GM19395 (cell line): ENCODE results near the gene IRAK2.
"Not testable (repeated sequence)": the region's sequence is repeated elsewhere in the genome, so short reads cannot be mapped to it uniquely, and the experiment has no call there.

Experiments
- ATAC-seq: cut with Tn5 transposase; IDR thresholded peaks from one replicate; pipeline ENCODE4 v1.9.1; 2021; ENCODE audit warnings: mild to moderate bottlenecking, moderate library complexity; ENCODE audit not compliant: unreplicated experiment

The IRAK2 gene

DNA sequence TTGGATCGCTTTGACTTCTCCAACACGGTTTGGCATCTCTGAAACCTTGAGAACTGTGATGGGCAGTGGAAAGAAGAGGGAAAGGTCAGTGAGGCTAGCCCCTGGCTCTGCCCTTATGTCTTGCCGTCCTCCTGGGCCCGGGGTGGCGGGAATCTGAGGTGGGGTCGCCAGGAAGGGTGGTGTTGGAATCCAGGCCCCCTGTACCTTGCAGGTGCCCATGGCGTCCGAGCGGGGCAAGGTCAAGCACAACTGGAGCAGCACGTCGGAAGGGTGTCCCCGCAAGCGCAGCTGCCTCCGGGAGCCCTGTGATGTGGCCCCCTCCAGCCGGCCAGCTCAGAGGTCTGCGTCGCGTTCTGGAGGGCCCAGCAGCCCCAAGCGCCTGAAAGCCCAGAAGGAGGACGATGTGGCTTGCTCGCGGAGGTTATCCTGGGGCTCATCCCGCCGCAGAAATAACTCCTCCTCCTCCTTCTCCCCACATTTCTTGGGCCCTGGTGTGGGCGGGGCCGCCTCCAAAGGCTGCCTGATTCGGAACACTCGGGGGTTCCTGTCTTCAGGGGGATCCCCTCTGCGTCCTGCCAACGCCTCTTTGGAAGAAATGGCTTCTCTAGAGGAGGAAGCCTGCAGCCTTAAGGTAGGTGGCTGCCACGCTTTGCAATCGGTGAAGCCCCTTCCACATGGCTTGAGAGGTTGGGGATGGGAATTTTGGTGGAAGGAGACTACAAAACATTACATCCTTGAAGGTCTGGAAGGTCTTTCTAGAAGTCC lies 84.4 kb downstream of the IRAK2 start:
- no peak for ATAC-seq

DNA sequence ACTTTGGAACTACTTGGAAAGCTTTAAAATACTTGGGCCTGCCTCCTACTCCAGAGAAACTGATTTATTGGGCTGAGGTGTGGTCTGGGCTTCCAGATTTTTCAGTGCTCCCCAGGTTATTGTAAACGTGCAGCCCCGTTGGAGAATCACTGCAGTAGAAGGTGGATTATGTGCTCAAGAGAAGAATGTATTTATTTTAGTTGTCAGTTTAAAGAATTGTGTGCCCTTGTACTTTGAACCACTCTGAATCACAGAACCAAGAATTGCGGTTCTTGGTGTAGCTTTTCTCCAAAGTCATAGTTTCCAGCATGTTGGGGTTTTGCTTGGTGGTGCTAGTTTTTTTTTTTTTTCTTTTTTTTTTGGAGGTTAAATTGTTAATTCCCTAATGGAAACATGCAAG lies 85.1 kb downstream of the IRAK2 start:
- no peak for ATAC-seq

DNA sequence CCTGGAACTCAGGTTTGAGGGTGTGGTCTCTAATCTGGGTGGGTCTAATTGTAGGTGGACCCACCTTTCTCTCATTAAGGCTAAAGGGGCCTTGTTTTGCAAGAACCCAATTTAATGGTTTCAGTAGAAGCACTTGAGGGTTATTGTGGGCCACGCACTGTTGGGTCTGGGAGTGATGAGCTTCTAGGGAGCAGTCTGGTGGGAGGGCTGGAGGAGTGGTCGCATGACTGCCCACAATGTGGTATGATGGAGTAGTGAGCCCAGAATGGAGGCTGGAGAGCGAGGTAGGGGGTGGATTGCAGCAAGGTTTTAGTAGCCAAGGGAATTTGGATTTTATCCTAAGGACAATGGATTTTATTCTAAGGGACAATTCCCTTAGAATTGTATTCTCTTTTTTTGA lies 86.3 kb downstream of the IRAK2 start:
- ATAC-seq, result no peak

DNA sequence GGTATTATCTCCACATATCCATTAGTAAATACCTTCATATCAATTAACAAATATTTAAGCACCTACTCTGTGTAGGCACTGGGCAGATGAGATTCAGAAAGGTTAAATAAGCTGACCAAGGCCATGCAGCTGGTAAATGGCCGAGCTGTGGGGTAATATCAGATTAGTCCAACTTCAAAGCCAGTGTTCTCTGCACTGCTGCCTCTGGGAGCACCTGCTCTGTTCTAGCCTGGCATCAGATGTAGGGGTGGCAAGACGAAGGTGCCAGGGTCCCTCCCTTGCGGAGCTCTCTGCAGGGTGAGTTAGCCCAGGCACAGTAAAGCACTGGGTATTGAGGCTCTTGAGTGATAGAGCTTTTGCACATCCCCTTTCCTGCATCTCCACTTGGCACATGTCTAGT lies 89.0 kb downstream of the IRAK2 start:
- ATAC-seq, result no peak

DNA sequence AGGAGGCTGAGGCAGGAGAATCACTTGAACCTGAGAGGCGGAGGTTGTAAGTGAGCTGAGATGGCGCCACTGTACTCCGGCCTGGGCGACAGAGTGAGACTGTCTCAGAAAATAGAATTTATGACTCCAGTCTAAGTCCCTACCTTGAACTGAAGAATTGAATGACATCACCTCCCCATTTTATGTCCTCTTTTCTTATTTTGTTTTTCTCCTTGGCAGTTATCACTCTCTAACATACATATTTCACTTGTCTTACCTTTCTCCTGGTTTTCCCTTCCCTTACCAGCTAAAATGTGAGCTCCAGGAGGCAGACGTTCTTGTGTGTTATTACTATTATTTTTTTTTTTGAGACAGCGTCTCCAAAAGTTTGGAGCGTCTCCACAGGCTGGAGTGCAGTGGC lies 91.1 kb downstream of the IRAK2 start:
- no peak for ATAC-seq

DNA sequence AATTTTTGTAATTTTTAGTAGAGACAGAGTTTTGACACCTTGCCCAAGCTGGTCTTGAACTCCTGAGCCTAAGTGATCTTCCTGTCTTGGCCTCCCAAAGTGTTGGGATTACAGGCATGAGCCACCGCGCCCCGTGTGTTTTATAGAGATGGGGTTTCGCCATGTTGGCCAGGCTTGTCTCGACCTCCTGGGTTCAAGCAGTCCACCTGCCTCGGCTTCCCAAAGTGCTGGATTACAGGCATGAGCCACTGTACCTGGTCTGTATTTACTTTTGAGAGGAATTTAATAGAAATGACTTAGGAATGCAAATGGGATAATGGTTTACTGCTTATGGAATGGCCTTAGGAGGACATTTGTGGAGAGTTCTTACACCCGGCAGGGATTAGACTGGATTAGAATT lies 94.3 kb downstream of the IRAK2 start:
- ATAC-seq, result no peak

DNA sequence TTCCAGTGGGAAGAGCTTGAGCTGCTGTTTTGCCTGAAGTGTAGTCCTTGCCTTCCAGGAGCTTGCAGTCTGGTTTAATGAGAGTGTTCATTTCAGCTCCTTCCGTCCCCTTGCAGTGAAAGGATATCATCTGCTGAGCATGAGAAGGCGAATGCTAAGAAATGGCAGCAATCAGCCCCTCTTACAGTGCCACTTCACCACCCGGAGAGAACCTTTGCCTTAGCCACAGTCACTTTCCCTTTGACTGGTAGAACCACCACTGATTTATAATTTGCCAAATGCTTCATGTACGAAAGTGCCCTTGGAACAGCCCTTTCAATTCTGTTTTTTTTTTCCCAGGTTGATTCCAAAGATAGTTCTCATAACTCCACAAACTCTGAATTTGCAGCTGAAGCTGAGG lies 95.1 kb downstream of the IRAK2 start:
- ATAC-seq, result no peak

DNA sequence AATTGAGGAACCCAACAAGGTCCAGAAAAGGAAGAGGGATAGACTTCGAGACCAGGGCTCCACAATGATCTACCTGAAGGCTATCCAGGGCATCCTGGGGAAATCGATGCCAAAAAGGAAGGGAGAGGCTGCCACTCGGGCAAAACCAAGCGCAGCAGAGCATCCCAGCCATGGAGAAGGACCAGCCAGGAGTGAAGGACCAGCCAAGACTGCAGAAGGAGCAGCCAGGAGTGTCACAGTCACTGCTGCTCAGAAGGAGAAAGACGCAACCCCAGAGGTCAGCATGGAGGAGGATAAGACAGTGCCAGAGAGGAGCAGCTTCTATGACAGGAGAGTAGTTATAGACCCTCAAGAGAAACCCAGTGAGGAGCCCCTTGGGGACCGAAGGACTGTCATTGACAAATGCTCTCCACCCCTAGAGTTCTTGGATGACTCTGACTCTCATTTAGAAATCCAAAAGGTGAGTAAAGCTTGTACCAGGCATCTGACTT lies 95.5 kb downstream of the IRAK2 start:
- ATAC-seq, result no peak

DNA sequence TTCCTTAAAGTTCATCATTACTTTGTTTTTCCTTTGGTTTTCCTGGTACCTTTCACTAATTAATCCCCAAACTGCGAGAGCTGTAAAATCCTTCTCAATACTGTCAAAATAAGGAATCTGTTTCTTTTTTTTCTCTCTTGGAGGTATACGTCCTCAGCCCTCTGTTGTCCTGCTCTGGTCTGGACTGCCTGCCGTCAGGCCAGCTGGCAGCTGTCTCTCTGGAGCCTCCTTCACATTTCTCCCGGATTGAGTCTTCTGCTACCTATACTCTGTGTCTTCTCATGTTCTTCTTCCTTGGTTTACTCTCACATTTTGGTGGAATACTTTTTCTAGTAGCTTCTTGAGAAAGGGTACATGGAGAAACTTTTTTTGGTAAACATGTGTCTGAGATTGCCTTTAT lies 97.3 kb downstream of the IRAK2 start:
- no peak for ATAC-seq

DNA sequence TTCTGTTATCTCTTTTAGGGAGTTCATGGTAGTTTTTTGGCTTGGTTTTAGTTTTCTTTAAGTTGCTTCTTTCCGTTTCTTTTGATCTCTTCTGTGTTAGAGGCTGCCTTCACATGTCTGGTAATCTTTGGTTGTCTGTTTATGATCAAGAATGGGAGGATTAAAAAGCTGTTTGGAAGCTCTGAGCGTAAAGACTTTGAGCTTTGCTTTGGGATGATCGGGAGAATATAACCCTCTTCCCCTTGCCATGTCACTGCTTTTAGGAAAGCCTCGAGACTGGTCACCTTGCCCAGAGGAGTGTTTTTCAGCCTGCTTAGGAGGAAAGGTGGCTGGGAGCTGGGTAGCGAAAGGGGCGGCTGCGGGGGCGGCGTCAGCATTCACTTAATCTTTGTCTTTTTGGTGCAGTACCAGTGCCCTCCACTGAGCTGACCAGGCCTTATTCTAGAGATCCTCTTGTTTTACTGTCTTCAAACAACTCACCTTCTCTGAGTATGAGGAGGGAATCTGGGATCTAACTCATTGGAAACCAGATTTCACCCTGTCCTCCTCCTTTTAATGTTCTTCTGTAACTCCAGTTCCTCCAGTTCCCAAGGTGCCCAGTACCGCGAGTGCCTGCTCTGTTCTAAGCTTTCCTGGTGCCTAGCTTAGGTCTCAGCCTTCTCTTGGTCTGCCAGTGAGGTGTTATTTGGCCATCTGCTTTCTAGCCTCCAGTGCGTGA lies 99.1 kb downstream of the IRAK2 start:
- ATAC-seq, result no peak

DNA sequence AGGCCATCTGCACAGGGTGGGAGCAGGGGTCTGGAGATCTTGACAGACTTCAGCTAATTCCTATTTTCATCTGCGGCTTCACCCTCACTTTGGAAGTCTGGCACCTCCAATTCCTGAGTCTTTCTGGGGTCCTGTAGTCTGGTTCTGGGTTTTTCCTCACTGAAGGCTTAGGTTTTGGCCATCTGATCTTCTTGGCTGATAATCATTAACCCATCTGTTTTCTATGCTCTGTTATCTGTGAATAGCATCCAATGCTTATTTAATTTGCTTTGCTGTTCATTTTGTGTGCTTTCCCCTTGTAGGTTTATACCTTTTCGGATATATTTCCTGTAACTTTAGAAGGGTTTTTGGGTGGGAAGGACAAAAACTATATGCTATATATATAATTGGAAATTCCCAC lies 101.1 kb downstream of the IRAK2 start:
- ATAC-seq, result no peak

DNA sequence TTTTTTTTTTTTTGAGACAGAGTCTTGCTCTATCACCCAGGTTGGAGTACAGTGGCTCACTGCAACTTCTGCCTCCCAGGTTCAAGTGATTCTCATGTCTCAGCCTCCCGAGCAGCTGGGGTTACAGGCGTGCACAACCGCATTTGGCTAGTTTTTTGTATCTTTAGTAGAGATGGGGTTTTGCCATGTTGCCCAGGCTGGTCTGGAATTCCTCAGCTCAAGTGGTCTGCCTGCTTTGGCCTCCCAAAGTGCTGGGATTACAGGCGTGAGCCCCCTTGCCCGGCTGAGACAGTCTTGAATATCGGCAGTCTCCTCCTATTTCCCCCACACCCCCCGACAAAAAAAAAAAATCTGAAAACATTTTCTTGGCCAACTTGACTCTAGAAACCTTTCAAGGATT lies 102.2 kb downstream of the IRAK2 start:
- not testable (repeated sequence) for ATAC-seq

DNA sequence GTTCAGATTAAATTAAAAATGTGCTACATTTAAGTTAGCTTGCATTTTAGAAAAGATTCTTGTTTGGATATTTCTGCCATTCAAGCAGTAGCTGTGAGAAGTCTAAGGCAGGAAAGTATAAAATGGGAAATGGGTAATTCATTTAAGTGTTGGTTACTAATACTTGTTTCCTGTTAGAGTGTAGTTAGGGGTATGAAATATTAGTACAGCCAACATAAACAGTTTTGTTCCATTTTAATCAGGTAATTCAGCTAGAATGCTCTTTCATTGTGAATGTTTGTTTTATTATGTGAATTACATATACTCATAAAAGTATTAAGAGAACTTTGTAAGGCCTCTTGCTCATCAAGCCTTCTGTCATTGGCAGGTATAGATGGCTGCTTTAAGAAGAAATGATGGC lies 103.4 kb downstream of the IRAK2 start:
- no peak for ATAC-seq

DNA sequence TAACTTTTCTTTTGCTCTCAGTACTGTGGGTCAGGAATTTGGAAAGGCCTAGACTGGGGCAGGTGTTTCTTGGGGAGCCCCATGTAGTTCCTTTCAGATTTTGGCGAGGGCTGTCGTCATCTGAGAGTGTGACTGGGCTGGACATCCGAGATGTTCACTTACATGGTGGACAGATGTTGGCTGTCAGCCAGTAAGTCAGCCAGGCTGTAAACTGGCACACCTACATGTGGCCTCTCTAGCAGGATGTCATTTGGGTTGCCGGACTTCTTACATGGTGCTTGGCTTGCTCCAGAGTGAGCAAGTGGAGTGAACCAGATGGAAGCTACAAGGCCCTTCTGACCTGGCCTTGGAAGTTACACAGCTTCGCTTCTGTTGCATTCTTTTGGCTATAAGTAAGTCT lies 104.2 kb downstream of the IRAK2 start:
- no peak for ATAC-seq

DNA sequence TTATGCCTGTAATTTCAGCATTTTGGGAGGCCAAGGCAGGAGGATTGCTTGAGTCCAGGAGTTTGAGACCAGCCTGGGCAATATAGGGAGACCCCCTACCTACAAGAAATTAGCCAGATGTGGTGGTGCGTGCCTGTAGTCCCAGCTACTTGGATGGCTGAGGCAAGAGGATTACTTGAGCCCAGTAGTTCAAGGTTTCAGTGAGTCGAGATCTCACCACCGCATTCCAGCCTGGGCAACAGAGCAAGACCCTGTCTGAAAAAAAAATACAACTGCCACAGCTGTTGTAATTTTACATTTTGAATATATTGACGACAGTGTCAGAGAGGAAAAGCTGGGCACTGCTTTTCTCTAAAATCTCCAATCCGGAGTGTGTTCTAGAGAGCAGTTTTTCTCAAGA lies 104.7 kb downstream of the IRAK2 start:
- ATAC-seq, result no peak

DNA sequence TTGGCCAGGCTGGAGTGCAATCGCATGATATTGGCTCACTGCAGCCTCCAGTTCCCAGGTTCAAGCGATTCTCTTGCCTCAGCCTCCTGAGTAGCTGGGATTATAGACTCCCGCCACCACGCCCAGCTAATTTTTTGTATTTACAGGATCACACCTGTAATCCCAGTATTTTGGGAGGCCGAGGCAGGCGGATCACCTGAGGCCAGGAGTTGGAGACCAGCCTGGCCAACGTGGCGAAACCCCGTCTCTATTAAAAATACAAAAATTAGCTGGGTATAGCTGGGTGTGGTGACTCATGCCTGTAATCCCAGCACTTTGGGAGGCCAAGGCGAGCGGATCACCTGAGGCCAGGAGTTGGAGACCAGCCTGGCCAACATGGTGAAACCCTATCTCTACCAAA lies 107.8 kb downstream of the IRAK2 start:
- ATAC-seq, result not testable (repeated sequence)

DNA sequence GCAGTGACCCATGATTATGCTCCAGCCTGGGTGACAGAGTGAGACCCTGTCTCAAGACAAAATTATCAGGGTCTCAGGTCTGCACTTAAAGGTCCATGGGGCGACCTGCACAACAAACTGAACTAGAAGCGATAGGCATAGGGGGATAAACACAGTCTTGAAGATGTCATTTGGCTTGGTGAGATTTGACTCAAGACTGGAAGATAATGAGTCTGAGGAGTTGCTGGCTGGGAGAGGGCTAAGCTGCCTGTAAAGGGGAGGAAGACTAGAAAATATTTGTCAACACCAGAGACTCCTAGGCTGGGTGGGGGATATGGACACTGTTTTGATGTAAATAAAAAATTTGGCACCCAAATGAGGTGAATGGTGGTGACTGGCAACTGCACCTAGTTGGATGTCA lies 108.3 kb downstream of the IRAK2 start:
- ATAC-seq, result no peak

DNA sequence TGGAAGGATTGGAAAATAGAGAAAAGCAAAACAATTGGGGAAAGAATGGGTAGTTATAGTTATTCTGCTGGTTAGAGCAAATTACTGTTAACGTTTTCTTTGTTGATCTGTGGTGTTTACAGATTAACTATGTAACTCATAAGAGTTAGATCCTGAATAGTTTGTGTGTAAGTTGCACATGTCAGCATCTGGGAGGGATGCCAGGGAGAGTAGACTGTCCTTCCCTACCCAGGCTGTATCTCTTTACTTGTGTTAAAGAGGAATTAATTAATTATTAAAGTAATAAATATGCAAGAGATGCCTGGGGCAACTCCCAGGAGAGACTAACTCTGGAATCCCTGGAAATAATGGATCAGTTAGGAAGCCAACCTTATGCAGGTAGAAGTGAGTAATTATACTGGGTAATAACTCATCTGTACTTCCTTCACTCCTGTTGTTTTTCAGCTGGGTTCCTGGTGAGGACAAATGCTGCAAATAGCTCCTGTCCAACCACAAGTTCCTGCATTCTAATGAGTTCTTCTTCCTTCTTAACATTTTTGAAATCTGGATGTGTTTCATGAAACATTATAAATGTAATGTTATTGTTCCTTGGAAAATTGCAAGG lies 109.1 kb downstream of the IRAK2 start:
- ATAC-seq, result no peak

DNA sequence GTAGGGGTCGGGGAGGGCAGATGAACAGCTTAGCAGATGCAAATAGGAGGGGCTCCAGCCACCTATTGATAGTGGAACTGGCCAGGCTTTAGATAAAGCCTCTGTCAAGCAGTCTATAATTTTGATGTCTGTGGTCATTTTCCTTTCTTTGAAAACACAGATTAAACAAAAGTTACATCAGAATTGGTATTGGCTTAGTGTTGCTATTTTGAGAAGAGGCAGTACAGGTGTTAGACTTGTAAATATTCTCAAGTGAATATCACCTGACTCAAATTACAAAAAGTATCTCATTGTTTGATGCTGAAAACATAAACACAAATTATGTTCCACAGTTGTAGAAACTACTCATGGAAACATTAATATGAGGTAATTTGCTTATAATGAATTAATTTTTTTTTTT lies 109.9 kb downstream of the IRAK2 start:
- ATAC-seq, result no peak

DNA sequence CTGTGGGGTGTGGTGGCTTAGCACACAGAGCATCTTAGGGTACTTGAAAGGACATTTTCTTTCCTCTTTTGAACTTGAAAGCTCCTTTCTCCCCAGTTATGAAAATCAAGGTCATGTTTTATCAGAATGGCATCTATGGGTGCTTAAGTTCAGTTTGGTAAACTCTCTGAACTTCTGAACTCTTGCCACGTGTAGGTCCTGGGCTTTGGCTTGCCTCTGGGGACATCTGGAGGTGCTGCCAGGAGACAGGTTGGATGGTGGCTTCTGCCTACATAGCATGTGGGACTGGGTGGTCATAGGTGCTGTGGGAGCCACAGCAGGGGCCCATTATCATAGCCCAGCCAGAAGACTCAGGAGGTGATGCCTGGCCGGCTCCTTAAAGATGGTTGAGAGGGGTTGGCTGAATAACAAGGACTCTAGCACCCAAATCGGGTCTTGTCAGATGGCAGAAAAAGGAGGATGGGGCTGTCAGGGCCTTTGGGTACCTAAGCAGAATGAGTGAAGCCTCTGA lies 112.5 kb downstream of the IRAK2 start:
- no peak for ATAC-seq

DNA sequence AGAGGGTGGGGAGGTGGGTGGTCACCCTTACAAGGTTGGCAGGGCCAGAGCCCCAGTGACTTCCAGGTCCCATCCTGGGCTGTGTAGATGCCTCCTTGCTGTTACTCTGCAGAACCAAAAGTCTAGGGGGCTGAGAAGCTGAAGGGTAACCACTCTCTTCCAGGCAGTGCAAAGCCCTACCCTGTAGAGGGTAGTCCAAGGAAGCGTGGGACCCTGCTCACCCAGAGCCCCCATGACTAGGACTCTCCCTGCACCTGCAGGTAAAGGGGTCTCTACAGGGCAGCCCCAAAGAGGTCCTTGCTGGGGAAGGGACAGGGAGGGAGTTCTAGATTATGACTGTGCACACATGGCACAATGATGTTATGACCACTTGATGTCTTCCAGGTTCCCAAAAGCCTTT lies 113.8 kb downstream of the IRAK2 start:
- no peak for ATAC-seq
